Gastroesophageal sphincter (tissue), 3 donors: ENCODE data around the gene SF3B3.

Source experiments
- EP300 ChIP-seq: sonication (generic); formaldehyde crosslinking; IDR thresholded peaks from one replicate; pipeline ENCODE4 v1.6.1; 2017; ENCODE audit warnings: antibody characterized with exemption, mild to moderate bottlenecking
- POLR2A ChIP-seq, 2 donors: fragments of 450-650 bp; IDR thresholded peaks; one replicate each; pipeline ENCODE4 v1.6.1; 2017; ENCODE audit warnings: antibody characterized with exemption in 2 of 2, mild to moderate bottlenecking in 2 of 2, moderate library complexity in 1 of 2
- POLR2AphosphoS5 ChIP-seq: sonication (generic); formaldehyde crosslinking; IDR thresholded peaks from one replicate; pipeline ENCODE4 v1.6.1; 2017; ENCODE audit warnings: antibody characterized with exemption
- TF ChIP-seq, protein P1 (sequence below), 4 experiments: fragments of 200-600 bp in 2 of 4; fragments of 450-650 bp in 2 of 4; sonication (generic) in 1 of 4; IDR thresholded peaks; one replicate each; pipeline ENCODE4 v1.5.1; 2017 to 2019; ENCODE audit warnings: antibody characterized with exemption in 4 of 4, mild to moderate bottlenecking in 2 of 4, moderate library complexity in 2 of 4

DNA sequence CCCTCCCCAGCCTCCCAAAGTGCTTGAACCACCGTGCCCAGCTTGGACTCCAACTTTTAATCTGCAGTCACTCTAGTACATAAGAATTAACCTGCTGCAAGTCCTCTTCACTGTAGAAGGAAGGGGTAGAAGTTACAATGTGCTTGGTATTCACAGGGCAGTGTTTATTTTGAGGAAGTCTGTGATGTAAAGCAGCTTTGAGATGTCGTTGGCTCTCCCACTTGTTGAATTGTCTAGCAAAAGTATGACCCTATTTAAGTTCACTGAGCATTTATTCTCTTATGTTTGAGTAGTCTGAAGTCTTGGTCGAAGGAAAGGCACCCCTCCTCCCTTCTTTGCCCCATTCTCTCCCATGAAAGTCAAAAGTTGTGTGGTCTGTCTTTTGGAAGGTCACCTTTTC is 28.2 kb downstream of the SF3B3 start:
- TF ChIP-seq, protein P1, sequence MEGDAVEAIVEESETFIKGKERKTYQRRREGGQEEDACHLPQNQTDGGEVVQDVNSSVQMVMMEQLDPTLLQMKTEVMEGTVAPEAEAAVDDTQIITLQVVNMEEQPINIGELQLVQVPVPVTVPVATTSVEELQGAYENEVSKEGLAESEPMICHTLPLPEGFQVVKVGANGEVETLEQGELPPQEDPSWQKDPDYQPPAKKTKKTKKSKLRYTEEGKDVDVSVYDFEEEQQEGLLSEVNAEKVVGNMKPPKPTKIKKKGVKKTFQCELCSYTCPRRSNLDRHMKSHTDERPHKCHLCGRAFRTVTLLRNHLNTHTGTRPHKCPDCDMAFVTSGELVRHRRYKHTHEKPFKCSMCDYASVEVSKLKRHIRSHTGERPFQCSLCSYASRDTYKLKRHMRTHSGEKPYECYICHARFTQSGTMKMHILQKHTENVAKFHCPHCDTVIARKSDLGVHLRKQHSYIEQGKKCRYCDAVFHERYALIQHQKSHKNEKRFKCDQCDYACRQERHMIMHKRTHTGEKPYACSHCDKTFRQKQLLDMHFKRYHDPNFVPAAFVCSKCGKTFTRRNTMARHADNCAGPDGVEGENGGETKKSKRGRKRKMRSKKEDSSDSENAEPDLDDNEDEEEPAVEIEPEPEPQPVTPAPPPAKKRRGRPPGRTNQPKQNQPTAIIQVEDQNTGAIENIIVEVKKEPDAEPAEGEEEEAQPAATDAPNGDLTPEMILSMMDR (IDR thresholded peaks at IDR 0.05) = no peak
- TF ChIP-seq EP300 (no peak), POLR2A (IDR thresholded peaks at IDR 0.05) (no peak), POLR2AphosphoS5 (no peak)
